Liver (tissue), 9 donors: ENCODE measurements around the gene RASGRF2. TPM values are rescaled to one million over a fixed set of nuclear protein-coding genes. Genes with fewer than 3 reads are reported as not detected.

ENCODE experiments used
- DNase-seq: peaks from one replicate; pipeline ENCODE4 v3.0.0-alpha.2; 2017; ENCODE audit warnings: low spot score
- H3K27ac ChIP-seq, 2 donors: one replicate each; pipeline ENCODE4 v1.7.0; 2013; ENCODE audit warnings: inconsistent platforms in 2 of 2, low read length in 2 of 2, control low read depth in 1 of 2, low read depth in 1 of 2, mild to moderate bottlenecking in 1 of 2
- H3K27me3 ChIP-seq, 4 donors: one replicate each; pipeline versions ENCODE4 v1.6.1 to v1.7.0; 2013; ENCODE audit warnings: low read length in 3 of 4, inconsistent platforms in 1 of 4, mild to moderate bottlenecking in 1 of 4, moderate library complexity in 1 of 4; ENCODE audit not compliant: control insufficient read depth in 4 of 4, insufficient read depth in 4 of 4
- H3K36me3 ChIP-seq, 4 donors: one replicate each; pipeline versions ENCODE4 v1.6.1 to v1.7.0; 2013; ENCODE audit warnings: low read length in 3 of 4, mild to moderate bottlenecking in 3 of 4, low read depth in 1 of 4, moderate library complexity in 1 of 4; ENCODE audit not compliant: control insufficient read depth in 4 of 4, insufficient read depth in 3 of 4
- H3K4me1 ChIP-seq, 4 donors: one replicate each; pipeline versions ENCODE4 v1.6.1 to v1.7.0; 2013; ENCODE audit warnings: low read length in 3 of 4, mild to moderate bottlenecking in 3 of 4, moderate library complexity in 1 of 4; ENCODE audit not compliant: control insufficient read depth in 4 of 4, insufficient read depth in 4 of 4
- H3K4me3 ChIP-seq, 3 donors: one replicate each; pipeline versions ENCODE4 v1.6.1 to v1.7.0; 2013; ENCODE audit warnings: low read length in 3 of 3, control low read depth in 1 of 3, low read depth in 1 of 3, mild to moderate bottlenecking in 1 of 3
- H3K9ac ChIP-seq, 2 donors: one replicate each; pipeline ENCODE4 v1.7.0; 2013; ENCODE audit warnings: low read length in 2 of 2, mild to moderate bottlenecking in 2 of 2, moderate library complexity in 2 of 2, control low read depth in 1 of 2, low read depth in 1 of 2
- H3K9me3 ChIP-seq, 4 donors: one replicate each; pipeline versions ENCODE4 v1.6.1 to v1.7.0; 2013; ENCODE audit warnings: low read length in 3 of 4; ENCODE audit not compliant: control insufficient read depth in 4 of 4
- CTCF ChIP-seq: fragments of 150-350 bp; IDR thresholded peaks from 2 replicates; pipeline ENCODE4 v1.5.1; 2017; ENCODE audit warnings: improper control_type of control experiment, low read depth, low read length; ENCODE audit not compliant: missing input control
- EGR1 ChIP-seq, 2 donors: IDR thresholded peaks; 2 replicates each; pipeline ENCODE4 v1.6.1; 2016 to 2018; ENCODE audit warnings: antibody characterized with exemption in 2 of 2, low read depth in 2 of 2
- FOXA2 ChIP-seq: IDR thresholded peaks from 2 replicates; pipeline ENCODE4 v1.6.1; 2016; ENCODE audit warnings: antibody characterized with exemption
- GABPA ChIP-seq, 2 donors: IDR thresholded peaks in 1 of 2; conservative IDR thresholded peaks in 1 of 2; 2 replicates each; pipeline ENCODE4 v1.6.1; 2016; ENCODE audit warnings: antibody characterized with exemption in 2 of 2, mild to moderate bottlenecking in 1 of 2, moderate library complexity in 1 of 2
- HNF4A ChIP-seq, 2 donors: conservative IDR thresholded peaks; 2 replicates each; pipeline ENCODE4 v1.6.1; 2016; ENCODE audit warnings: antibody characterized with exemption in 2 of 2, mild to moderate bottlenecking in 2 of 2
- RAD21 ChIP-seq, 2 donors: IDR thresholded peaks; 2 replicates each; pipeline ENCODE4 v1.6.1; 2016; ENCODE audit warnings: antibody characterized with exemption in 2 of 2, mild to moderate bottlenecking in 2 of 2
- REST ChIP-seq: IDR thresholded peaks from 2 replicates; pipeline ENCODE4 v1.6.1; 2016; ENCODE audit warnings: antibody characterized with exemption, mild to moderate bottlenecking
- TAF1 ChIP-seq: conservative IDR thresholded peaks from 2 replicates; pipeline ENCODE4 v1.6.1; 2016; ENCODE audit warnings: antibody characterized with exemption, mild to moderate bottlenecking
- ZBTB33 ChIP-seq: IDR thresholded peaks from 2 replicates; pipeline ENCODE4 v1.6.1; 2016; ENCODE audit warnings: antibody characterized with exemption
- WGBS: extraction: QIAGEN DNeasy Blood & Tissue Kit; methylation state at CpG from one replicate; pipeline ENCODE4 v1.1.7; 2013; 5-methylcytosine and 5-hydroxymethylcytosine counted together
- polyA plus RNA-seq, 2 donors: library from polyadenylated mRNA; stranded (reverse) in 1 of 2; unstranded in 1 of 2; fragments of 200-250 nt in 1 of 2; fragments of >200 nt in 1 of 2; fragmentation: Nextera tagmentation in 1 of 2; extraction: Ambion mirVana in 1 of 2; gene quantifications; one replicate each; pipeline versions ENCODE4 v1.2.1 to v1.2.3, GENCODE V29; 2013 to 2015
- total RNA-seq, 2 donors: library from RNA; depleted of rRNA; stranded (reverse); fragments of >200 nt; gene quantifications; one replicate each; pipeline ENCODE4 v1.2.3, GENCODE V29; 2014
- donor health status: healthy.
- donor health status: healthy.
- donor health status: healthy.
- donor health status: healthy.
- donor health status: healthy.

RASGRF2 gene
- total and polyA plus RNA-seq, 4 donors = 0.12 to 3.3 (median 0.23) TPM

GRCh38 chr5:81164476-81164875 is 204.3 kb downstream of the RASGRF2 start:
- no peaks in the 10 kb centered on the region for H3K27me3 ChIP-seq
- H3K27ac ChIP-seq = no peak overlapping the region
- H3K36me3 ChIP-seq = no peaks in the 10 kb centered on the region
- DNase-seq = no peak
- no peak overlapping the region for H3K9ac ChIP-seq
- no peaks in the 10 kb centered on the region for H3K9me3 ChIP-seq
- no peak overlapping the region for H3K4me3 ChIP-seq
- WGBS = 96% methylated on average over 2 of the region's 2 CpGs
- TF ChIP-seq EGR1 (IDR thresholded peaks at IDR 0.05; ENCODE audit: low read depth in 2 of 2) (no peak), REST (no peak)
- peaks cover 0 to 8% (median 5%) of the 10 kb centered on the region in 4 donors for H3K4me1 ChIP-seq

- WGBS = 93% methylated on average over 9 of the region's 9 CpGs
- no peak for DNase-seq
- H3K27me3 ChIP-seq = no peaks in the 10 kb centered on the region
- TF ChIP-seq FOXA2 (no peak), REST (no peak), HNF4A (conservative IDR thresholded peaks at IDR 0.05) (no peak), ZBTB33 (no peak), RAD21 (IDR thresholded peaks at IDR 0.05) (no peak)
- H3K9me3 ChIP-seq = no peaks in the 10 kb centered on the region
- H3K4me1 ChIP-seq = peaks cover 0 to 8% (median 5%) of the 10 kb centered on the region in 4 donors
- H3K4me3 ChIP-seq = no peak overlapping the region
- H3K9ac ChIP-seq = no peak overlapping the region
- H3K27ac ChIP-seq = no peak overlapping the region
- H3K36me3 ChIP-seq = no peaks in the 10 kb centered on the region
These were observed 204.8 kb downstream of the RASGRF2 start for GRCh38 chr5:81164936-81165335.

- peak; percentile 87 for TF ChIP-seq CTCF
- TF ChIP-seq TAF1 = no peak
- TF ChIP-seq RAD21 (IDR thresholded peaks at IDR 0.05) = peak; percentile 94 to 97
- TF ChIP-seq GABPA (IDR thresholded peaks at IDR 0.05 in 1 of 2, conservative IDR thresholded peaks at IDR 0.05 in 1 of 2) = no peak
These were observed 205.4 kb downstream of the RASGRF2 start for GRCh38 chr5:81165493-81166119.

More at GRCh38 chr5:81165493-81166119, 205.4 kb downstream of the RASGRF2 start:
- Histone ChIP-seq H3K27ac (no peak overlapping the region), H3K9ac (no peak overlapping the region), H3K27me3 (no peaks in the 10 kb centered on the region), H3K4me1 (peaks cover 0 to 8% (median 5%) of the 10 kb centered on the region in 4 donors), H3K4me3 (no peak overlapping the region), H3K9me3 (no peaks in the 10 kb centered on the region), H3K36me3 (no peaks in the 10 kb centered on the region)
- WGBS = 20% methylated on average over 3 of the region's 3 CpGs
- peak; percentile 64 for DNase-seq
